ENCODE data around the gene CEP126.

CEP126 gene

GRCh38 chr11:102046841-102047240, 132.0 kb downstream of the CEP126 start:
- TF ChIP-seq ZEB2 (tag by site-specific recombination; IDR thresholded peaks at IDR 0.05) (0 out of 2 replicates have a peak, but pooled peaks have one; percentile 10), ZNF701 (tag by site-specific recombination; IDR thresholded peaks at IDR 0.05) (no peak)

GRCh38 chr11:102047305-102047924, 132.6 kb downstream of the CEP126 start, which contains the start of gene CFAP300:
Gene CFAP300 (plus strand): TSS chr11:102047437. CDS start chr11:102047471, 34 bp downstream.
- H3K36me3 ChIP-seq (ENCODE audit: control insufficient read depth in 2 of 2, insufficient read depth in 1 of 2, low read length in 2 of 2): no peaks in the 10 kb centered on the region
- H3K4me1 ChIP-seq (ENCODE audit: control insufficient read depth, insufficient read depth, low read length): no peaks in the 10 kb centered on the region
- peak within 1 kb of the TSS; percentile 24; the same call in 1 of the 2 replicates for H3K27ac ChIP-seq (ENCODE audit: extremely low read depth, low read depth, low read length)
- POLR2A ChIA-PET: interaction anchor here (0.7 kb wide), 1 partner anchor 140 kb away, joined by 4 read pairs; no protein-coding TSS in a partner anchor
- CTCF ChIA-PET: interaction anchor here (0.6 to 1.0 kb wide), 3 partner anchors 42 to 1116 kb away, joined by 3 to 4 read pairs (median 3); no protein-coding TSS in a partner anchor
- no peaks in the 10 kb centered on the region for H3K9me3 ChIP-seq (ENCODE audit: control insufficient read depth, insufficient read depth, low read depth, low read length)
- peak within 1 kb of the TSS; percentile 51 for H3K4me3 ChIP-seq (ENCODE audit: low read depth, low read length)
- TF ChIP-seq, protein P1, sequence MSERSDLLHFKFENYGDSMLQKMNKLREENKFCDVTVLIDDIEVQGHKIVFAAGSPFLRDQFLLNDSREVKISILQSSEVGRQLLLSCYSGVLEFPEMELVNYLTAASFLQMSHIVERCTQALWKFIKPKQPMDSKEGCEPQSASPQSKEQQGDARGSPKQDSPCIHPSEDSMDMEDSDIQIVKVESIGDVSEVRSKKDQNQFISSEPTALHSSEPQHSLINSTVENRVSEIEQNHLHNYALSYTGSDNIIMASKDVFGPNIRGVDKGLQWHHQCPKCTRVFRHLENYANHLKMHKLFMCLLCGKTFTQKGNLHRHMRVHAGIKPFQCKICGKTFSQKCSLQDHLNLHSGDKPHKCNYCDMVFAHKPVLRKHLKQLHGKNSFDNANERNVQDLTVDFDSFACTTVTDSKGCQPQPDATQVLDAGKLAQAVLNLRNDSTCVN (tag by site-specific recombination; optimal IDR thresholded peaks at IDR 0.05): peak; percentile 20
- TF ChIP-seq ZNF621 (tag by site-specific recombination; IDR thresholded peaks at IDR 0.05) (no peak), YY1 (tag by site-specific recombination; IDR thresholded peaks at IDR 0.05) (0 out of 2 replicates have a peak, but pooled peaks have one; percentile 39), ZNF596 (tag by site-specific recombination; IDR thresholded peaks at IDR 0.05) (no peak), ZBTB48 (tag by site-specific recombination; IDR thresholded peaks at IDR 0.05) (peak; percentile 25; the same call in 1 of the 2 replicates), SP2 (tag by site-specific recombination; IDR thresholded peaks at IDR 0.05) (peak; percentile 41), ZBTB1 (tag by site-specific recombination; IDR thresholded peaks at IDR 0.05) (no peak), ZNF423 (tag by site-specific recombination; IDR thresholded peaks at IDR 0.05) (peak; percentile 22; the same call in 1 of the 2 replicates), ZNF10 (tag by site-specific recombination; IDR thresholded peaks at IDR 0.05) (no peak), PRDM2 (tag by site-specific recombination; IDR thresholded peaks at IDR 0.05; ENCODE audit: borderline replicate concordance) (no peak), MYNN (tag by site-specific recombination; IDR thresholded peaks at IDR 0.05; ENCODE audit: borderline replicate concordance) (0 out of 2 replicates have a peak, but pooled peaks have one; percentile 25), ZSCAN5A (tag by site-specific recombination; IDR thresholded peaks at IDR 0.05) (no peak), ELK4 (IDR thresholded peaks at IDR 0.05; ENCODE audit: borderline replicate concordance, low read depth, low read length) (peak; percentile 44; the same call in 1 of the 2 replicates), ZBTB10 (tag by site-specific recombination; IDR thresholded peaks at IDR 0.05) (no peak), ZNF114 (tag by site-specific recombination; IDR thresholded peaks at IDR 0.05) (no peak), ZNF324 (tag by site-specific recombination; IDR thresholded peaks at IDR 0.05) (no peak), ZNF776 (tag by site-specific recombination; IDR thresholded peaks at IDR 0.05; ENCODE audit: borderline replicate concordance) (no peak)

More at GRCh38 chr11:102046841-102047240, 132.0 kb downstream of the CEP126 start:
- H3K36me3 ChIP-seq (ENCODE audit: control insufficient read depth in 2 of 2, insufficient read depth in 1 of 2, low read length in 2 of 2): no peaks in the 10 kb centered on the region
- CTCF ChIA-PET: interaction anchor here (0.6 to 0.7 kb wide), 2 partner anchors 495 to 1116 kb away, joined by 3 to 4 read pairs; no protein-coding TSS in a partner anchor
- H3K4me1 ChIP-seq (ENCODE audit: control insufficient read depth, insufficient read depth, low read length): no peaks in the 10 kb centered on the region
- H3K4me3 ChIP-seq (ENCODE audit: low read depth, low read length): peak overlapping the region; percentile 51
- H3K27ac ChIP-seq (ENCODE audit: extremely low read depth, low read depth, low read length): no peak overlapping the region
- POLR2A ChIA-PET: interaction anchor here (0.7 kb wide), 1 partner anchor 141 kb away, joined by 4 read pairs; no protein-coding TSS in a partner anchor
- H3K9me3 ChIP-seq (ENCODE audit: control insufficient read depth, insufficient read depth, low read depth, low read length): no peaks in the 10 kb centered on the region

Data from HEK293 (cell line).